Adrenal gland (tissue), 5 donors: ENCODE measurements around the gene GCSAM.

Source experiments
- CTCF ChIP-seq, 6 experiments: fragments of 450-650 bp in 4 of 6; fragments of 200-600 bp in 2 of 6; sonication (generic) in 1 of 6; IDR thresholded peaks; 1 replicate in 5 of 6; 2 replicates in 1 of 6; pipeline versions ENCODE4 v1.5.1 to v1.8.0; 2016 to 2021; ENCODE audit warnings: antibody characterized with exemption in 6 of 6, mild to moderate bottlenecking in 2 of 6, moderate library complexity in 1 of 6
- POLR2A ChIP-seq, 2 donors: fragments of 450-650 bp; IDR thresholded peaks; one replicate each; pipeline ENCODE4 v1.6.1; 2017; ENCODE audit warnings: antibody characterized with exemption in 2 of 2, mild to moderate bottlenecking in 2 of 2, moderate library complexity in 1 of 2
- donor health status: DM: no; HTN: no; CAD: no.

- no peak for TF ChIP-seq CTCF (IDR thresholded peaks at IDR 0.05)
- no peak for TF ChIP-seq POLR2A (IDR thresholded peaks at IDR 0.05)
Observed at GRCh38 chr3:112138219-112138969, 5.3 kb upstream of the GCSAM start.
